HG03066 (cell line): ENCODE measurements around the gene ANO10.

ENCODE experiments used
- ATAC-seq: cut with Tn5 transposase; IDR thresholded peaks from one replicate; pipeline ENCODE4 v1.9.1; 2021; ENCODE audit warnings: low read depth; ENCODE audit not compliant: unreplicated experiment

Gene ANO10

DNA sequence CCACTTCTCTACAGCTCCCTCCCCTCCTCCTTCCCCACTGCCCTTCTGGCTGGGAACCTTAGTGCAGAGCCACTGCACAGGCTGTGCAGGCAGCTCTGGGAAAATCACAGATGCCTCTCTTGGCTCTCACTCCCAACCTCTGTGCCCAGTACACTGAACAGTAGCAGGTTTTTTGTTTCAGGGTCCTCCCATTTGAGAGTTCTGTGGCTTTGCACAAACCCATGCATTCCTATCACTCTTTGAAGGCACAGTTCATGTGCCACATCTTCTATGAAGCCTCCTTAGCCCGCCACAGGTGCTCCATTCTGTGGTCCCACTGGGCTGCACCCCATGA lies 231.6 kb downstream of the ANO10 start:
- no peak for ATAC-seq

DNA sequence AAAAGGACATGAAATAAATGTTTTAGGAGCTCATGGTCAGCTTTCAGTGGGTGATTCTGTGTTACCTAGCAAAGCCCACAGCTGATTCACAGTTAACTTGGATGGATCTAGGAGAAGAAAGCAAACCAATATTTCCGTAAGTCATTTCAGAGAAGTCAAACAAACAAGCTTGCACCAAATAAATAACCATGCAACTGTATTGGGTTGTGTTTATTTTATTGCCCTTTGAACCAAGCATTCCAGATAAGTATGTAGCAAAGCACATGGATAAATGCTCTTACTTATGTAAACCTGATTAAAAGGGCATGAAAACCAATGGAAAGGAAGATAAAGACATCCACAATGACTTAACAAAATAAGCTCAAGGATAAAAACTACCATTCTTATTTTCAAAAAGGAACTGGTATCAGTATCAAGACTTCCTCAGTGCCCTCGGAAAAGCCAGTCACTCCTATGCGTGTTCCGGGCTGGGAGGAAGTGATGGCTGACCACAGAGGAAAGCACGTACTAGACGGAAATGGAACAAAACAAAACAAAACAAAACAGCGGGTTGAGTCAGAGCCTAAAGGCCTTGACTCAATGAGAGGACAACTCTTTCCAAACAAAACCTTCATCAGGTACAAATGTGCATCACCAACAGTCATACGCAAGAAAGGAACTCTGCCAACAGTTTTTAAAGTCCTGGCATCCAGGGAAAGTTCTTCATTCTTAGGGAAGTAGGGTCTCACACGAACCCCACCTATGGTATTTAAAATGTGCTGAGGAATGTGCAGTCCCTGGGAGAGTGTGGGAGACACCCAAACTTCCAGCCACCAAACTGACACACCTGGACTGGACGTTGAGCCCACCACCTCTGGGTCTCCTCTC lies 232.2 kb downstream of the ANO10 start:
- ATAC-seq: no peak

DNA sequence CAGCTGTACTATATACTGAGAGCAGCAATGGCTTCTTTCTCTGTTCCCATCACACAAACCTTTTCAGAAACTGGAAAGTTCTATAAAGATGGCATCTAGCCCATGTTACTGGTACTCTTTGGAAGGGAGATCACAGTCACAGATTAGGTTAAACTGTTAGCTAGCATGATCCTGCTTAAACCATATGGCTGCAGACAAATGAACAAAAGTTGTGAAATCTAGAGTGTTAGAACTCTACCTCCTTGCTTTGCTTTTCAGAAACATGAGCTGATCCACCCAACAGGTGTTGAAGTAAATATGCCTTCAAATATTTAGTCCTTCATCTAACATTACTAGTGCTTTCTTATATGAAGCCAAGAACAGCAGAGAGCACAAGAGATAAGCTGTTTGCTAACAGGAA lies 232.9 kb downstream of the ANO10 start:
- no peak for ATAC-seq

DNA sequence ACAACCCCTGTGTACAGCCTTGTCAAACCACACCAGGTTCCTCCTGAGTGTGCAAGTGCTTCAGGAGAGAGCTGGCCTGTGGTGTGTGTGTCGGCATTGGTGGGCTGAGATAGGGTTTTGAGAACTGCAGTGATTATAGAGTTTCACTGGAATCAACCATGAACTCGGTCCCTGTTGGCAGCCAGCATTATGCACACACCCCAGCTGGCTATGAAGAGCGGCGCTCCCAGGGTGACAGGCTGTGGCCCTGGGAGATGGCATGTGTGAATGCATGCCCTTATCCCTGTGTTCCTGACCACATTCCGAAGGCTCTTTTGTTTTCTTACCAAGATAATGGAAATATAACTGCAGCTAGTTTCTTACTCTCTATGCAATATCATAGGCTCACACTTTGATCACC lies 233.6 kb downstream of the ANO10 start:
- no peak for ATAC-seq

DNA sequence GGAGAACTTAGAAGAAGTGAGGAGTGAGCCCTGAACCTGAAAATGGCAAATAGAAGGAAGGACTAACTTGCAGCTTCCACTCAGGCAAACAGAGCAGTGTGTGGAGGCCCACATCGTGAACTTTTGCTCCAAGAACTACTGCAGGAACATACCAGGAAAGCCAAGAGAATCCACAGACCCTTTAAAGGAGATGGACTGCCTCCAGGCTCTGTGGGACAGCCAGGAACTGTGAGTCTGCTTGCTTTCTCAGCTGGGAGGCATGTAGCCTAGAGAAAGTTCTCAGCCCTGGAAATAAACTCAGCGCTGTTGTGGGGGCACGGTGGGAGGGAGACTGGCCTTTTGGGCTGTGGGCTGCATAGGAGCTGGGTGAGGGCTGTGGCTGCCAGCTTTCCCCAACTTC lies 242.5 kb downstream of the ANO10 start:
- ATAC-seq: no peak

DNA sequence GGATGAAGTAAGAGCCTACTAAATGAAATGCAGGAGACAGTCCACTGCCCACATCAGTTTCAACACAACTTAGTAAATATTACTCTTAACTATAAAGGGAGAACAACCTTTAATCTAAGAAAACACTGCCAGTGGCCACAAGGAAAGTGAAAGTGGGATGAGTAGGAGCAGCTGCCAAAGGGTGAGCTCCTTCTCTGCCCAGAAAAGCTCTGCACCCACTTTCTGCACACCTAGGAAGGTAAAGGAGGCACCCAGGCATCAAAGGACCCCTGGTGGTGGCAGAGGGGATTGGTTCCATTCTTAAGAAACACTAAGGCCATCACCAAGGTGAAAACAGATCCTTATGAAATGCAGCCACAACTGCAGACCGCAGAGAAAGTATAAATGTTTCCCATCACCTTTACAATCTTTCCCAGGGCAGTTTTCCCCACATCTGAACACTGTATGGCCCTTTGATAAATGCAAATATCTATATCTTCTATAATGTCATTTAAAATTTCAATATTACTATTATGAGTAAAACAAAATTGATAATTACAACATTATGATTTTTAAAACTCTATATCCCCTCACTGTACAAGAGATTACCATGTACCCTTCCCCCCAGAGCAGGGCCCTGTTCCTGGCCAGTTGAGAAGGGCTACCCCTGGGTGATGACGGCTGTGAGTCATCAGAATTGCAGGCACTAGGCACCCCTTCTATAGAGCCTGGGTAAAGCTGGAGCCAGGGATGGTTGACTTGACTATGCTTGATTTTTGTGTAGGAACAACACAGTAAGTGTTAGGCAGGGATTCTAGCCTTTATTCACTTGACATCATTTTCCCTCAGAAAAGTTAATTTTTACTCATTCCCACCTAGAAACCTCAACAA lies 243.5 kb downstream of the ANO10 start:
- no peak for ATAC-seq

DNA sequence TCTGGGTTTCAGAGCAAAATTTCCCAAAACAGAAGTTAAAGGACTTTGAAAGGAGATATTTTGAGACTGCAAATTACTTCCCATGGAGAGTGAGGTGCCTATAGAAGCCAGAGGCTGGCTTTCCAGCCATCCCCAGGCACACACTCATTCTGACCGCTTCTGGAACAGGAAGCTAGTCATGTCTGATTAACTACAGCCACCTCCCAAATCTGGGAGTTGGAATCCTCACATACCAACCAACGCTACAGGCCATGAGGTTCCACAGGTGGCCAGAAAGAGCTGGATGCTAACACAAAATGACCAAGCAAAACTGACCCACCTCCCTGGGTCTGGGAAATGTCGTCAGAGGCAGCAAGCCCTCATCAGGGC lies 248.3 kb downstream of the ANO10 start:
- no peak for ATAC-seq

DNA sequence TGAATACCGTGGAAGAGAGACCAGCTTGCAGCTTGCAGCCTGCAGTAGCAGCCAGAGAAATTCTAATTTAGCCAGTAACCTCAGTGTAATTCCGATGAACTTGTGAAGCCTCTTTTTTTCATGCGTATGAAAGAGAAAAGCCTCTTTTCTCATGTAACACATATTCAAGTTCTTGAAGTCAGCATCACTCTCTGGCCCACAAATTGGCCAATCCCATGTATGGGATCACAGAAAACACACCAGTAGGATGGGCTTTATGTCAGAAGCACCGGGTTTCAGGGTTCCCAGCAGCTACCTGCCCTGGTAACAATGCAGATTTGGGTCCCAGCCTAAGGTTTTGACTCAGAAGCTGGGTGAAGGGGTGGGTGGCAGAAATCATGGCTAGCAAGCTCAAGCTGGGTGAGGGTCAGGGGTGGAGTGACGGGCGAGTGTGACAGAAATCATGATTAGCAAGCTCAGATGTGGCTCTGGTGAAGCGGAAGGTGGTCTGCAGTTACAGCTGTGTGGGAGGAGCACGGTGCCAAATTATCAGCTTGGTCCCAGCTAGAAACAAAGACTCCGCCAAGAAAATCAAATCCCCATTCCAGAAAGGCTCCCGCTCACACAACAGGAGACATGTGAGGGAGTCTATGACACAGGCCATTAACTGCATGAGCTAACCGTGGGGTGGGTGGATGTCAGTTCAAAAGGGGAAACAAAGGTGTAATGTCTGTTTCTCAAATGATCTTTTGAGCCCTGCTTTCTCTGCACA lies 248.8 kb downstream of the ANO10 start:
- no peak for ATAC-seq

DNA sequence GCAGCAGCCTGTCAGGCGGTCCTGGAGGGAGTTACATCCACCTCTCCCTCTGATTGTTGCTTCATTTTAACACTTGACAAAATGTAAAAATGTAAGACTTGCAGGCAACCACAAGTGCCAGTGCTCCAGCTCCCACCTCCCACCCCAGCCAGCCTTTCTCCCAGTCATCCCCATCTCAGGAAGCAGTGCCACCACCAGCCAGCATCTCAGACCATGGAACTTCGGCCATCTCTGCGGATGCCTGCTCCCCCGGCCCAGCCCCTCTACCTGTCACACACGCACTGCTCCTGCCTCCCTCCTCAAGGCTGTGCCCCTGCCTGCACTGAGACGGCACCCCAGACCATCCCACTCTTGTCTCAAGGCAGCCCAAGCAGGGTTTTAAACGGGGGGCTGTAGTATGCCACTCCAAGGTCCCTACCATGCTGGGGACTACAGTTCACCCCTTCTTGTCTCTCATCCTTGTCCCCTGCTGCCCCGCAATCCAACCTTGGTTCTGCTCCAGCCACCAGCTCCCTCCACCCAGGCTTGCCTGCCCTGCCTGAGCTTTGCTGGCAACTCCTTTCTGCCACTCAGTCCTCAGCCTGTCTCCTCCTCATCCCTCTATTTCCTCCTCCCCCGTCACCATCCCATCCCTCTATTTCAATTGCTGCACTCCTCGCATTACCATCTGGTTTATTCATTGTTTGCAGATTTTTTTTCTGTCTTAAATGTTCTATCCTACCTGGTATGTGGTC lies 249.6 kb downstream of the ANO10 start:
- no peak for ATAC-seq

DNA sequence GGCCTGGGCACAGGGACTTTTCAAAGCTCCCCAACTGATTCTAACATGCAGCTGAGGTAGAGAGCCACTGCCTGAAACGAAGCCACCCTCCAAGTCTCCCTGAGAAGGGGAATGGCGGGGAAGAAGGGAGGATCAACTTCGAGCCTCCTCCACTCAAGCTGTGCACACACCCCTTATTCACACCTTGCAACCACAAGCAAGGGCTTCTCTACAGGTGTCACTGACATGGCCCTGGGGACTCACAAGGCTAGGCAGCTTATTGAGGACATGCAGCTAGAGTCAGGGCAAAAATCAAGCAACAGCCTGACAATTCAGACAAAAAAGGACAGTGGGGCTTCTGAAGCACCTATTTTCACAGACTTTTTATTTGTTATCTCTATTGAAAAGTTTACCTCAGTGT lies 250.3 kb downstream of the ANO10 start:
- ATAC-seq: no peak

DNA sequence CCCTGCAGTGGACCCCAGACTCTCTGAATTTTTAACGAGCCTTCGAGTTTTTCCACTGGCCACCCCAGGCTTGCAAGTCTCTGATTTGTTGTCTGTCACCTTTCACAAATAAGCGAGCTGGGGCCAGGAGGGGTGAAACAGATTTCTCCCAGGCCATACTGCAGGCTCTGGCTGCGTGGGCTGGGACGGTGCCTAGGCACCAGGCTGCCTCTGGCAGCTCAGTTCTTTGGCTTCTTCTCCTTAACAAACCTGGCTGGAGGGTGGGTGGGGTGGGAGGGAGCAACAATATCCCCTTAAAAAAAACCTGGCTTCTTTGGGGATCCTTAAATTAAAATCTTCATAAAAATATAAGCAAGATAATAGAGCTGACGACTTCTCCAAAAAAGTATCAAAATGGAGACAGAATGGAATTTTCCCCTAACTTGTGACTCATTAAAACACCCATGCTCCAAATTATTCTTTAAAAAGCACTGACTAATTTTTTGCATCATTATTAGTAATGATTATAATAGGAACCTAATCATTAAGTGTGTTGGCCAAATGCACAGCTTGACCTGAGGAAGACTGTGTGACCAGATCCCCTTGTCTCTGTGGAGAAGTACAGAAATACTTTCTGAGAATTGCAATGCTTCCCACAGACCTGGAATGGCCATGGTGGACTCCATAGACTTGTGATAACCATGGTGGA lies 251.4 kb downstream of the ANO10 start:
- ATAC-seq: no peak

DNA sequence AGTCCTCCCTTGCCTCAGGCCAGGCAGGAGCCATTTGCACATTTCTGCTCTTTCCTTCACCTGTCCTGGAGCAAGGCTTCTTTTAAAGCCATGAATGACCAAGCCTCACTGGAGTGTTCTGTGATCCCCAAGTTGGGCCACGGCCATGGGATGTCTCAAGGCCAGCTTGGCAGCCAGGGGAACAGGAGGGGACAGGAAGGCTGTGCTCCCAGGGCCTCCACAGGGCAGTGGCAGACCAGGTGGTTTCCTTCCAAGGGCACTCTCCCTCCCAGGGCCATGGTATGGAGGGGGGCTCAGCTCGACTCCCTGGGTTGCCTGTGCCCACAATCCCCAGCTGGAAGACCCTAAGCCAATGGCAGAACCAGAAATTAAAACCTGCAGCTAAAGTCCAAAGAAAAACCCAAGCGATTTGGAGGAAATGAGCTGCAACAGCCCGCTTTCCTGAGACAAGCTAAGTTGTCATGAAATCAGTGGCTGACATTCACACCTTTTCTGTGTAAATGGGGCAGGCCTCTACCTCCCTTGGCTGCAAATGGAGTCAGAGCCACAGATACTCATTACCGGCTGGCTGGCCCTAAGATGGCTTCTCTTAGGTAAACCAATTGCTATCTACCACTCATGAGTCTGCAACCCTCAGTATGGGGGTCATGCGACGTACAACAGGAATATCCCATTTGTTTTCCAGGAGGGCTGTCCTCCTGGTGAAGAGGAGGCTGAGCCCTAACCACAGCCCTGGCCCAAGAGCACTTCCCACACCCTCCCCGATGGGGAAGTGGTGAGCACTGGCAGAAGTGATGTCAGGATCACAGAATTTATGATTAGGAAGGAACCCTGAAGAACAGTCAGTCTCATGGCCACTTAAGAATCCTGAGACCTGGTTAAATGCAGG lies 252.2 kb downstream of the ANO10 start:
- ATAC-seq: no peak

DNA sequence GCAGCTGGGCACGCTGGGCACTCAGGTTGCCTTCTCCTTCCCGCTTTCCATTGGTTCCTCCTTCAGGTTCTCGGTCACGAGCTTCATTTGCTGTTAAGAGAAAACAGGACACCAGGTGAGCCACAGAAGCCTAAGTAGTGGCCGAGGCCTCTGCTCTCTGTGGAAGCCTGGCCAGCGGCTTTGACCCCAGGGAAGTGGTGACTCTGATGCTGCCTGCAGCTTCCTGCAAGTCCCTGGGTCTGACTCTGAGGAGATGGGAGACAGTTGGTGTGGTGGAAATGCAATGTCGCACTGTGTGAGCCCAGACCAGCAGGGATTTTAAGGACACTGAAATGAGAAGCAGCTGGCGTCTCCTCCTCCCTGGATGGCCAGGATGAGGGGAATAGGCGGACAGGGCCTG lies 254.9 kb downstream of the ANO10 start:
- ATAC-seq: no peak

DNA sequence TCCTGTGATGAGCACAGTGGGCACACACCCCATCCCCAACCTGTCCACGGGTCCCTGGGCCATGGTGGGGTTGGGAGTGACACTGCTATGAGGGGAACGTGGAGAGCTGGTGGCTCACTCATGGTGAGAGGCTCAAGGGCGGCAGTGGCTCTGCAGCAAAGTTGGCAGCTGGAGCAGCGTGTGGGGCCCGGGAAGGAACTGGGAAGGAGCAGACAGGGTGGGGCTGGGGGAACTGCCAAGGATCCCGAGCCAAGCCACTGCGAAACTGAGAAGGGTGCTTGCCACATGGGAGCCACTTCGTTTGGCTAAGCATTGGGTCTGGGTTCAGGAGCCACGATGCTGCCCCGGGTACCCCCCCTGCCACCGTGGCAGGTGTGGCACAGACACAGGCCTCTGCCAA lies 255.3 kb downstream of the ANO10 start:
- no peak for ATAC-seq

DNA sequence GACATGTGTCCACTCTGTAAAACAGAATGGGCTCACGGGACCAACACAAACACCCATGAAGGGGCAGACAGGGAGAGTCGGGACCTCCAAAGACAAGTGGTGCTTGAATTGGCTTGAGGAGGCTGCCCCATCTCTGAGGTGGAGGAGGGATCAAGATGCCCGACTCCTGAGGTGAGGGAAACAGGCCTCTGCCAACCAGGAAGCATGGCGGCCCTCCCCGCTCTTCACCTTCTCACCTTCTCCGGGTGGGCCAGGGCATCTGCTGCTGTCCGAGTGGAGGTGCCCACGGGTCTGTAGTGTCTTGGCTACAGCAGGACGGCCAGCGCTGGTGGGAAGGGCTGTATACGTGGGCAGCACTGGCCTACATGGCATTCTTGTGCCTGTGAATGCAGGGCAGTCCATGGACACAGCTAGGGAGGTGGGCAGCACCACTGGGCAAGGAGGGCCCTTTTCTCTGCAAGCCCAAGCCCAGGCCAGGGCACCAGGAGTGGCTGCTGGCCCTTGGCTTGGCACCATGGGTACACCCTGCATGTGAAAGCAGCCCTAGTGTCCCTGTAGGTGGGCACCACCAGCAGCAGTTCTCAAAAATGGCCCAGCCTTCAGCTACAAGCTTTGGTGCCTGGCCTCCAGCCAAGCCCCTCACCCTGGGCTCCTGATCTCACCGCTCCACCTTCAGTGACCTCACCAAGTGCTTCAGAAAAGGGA lies 256.1 kb downstream of the ANO10 start:
- ATAC-seq: no peak

DNA sequence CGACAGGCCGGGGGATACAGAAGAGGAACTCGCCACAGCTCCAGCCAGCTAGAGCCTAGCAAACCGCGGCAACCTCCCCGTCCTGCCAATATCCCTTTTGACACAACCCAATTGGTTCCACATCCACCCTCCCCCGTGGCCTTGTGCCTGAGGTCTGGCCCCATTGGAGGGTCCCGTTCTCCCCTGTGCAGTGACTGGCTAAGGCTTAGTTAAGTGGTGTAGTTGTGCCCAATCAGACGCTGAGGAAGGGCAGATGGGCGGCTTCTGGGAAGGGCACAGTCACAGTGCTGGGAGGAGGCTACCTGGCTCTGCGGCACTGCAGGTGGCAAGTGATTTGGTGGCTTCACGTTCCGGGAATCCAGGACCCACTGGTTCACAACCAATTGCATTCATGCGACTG lies 256.9 kb downstream of the ANO10 start:
- no peak for ATAC-seq

DNA sequence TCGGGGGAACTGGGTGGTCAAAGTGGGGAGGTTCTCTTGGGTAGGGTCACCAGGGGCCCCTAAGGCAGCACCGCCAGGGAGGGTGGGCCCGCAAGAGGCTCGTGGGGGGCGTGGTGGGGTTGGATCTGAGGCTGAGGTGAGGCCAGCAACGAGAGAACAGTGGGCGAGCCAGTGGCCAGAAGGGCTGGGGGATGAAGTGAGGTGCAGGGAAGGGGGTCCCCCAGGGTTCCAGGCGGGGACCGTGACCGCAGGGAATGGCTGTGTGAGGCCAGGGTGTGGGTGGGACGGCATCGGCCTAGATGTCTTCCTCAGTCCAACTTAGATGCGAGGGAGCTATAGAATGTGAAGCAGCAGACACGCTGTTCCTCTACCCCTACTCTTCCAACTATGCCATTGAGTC lies 257.3 kb downstream of the ANO10 start:
- ATAC-seq: no peak

DNA sequence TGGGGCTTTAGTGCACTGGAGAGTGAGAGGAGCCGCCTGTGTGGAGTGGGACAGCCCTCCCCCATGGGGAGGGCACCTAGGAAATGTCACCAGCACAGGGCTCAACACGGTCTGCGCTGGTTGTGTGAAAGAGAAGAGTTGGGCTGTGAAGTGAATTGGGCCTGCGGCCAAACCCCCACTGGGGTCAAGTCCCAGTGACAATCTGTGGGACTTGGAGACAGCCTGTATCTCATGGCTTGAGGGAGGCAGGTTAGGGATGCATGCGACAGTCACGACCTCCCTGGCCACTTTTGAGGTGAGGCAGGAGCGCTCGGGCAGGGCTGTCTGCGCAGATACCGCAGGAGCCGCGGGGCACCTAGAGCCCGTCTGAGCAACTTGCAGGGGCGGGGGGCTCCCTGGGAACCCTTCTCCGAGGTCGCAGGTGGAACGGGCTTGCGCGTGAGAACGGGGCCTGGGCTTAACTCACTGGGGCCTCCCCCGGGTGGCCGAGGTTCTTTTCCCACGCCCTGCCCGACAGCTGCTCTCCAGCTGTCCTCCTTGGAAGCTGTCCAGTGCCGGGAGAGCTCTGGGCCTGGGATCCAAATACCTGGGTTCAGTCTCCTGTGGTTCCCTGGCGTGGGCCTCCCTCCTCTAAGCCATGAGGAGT lies 258.1 kb downstream of the ANO10 start:
- ATAC-seq: no peak
